Thyroid gland (tissue), 4 donors: ENCODE measurements around the gene PRKAB1.

Experiments
- POLR2A ChIP-seq, 2 donors: fragments of 450-650 bp; IDR thresholded peaks; one replicate each; pipeline ENCODE4 v1.6.1; 2017; ENCODE audit warnings: antibody characterized with exemption in 2 of 2, mild to moderate bottlenecking in 2 of 2, moderate library complexity in 1 of 2
- TF ChIP-seq, protein P1 (sequence below), 6 experiments: fragments of 200-600 bp in 3 of 6; fragments of 450-650 bp in 3 of 6; sonication (generic) in 3 of 6; IDR thresholded peaks; one replicate each; pipeline ENCODE4 v1.5.1; 2016 to 2019; ENCODE audit warnings: antibody characterized with exemption in 6 of 6, mild to moderate bottlenecking in 2 of 6, inconsistent platforms in 1 of 6, moderate library complexity in 1 of 6

- TF ChIP-seq, protein P1, sequence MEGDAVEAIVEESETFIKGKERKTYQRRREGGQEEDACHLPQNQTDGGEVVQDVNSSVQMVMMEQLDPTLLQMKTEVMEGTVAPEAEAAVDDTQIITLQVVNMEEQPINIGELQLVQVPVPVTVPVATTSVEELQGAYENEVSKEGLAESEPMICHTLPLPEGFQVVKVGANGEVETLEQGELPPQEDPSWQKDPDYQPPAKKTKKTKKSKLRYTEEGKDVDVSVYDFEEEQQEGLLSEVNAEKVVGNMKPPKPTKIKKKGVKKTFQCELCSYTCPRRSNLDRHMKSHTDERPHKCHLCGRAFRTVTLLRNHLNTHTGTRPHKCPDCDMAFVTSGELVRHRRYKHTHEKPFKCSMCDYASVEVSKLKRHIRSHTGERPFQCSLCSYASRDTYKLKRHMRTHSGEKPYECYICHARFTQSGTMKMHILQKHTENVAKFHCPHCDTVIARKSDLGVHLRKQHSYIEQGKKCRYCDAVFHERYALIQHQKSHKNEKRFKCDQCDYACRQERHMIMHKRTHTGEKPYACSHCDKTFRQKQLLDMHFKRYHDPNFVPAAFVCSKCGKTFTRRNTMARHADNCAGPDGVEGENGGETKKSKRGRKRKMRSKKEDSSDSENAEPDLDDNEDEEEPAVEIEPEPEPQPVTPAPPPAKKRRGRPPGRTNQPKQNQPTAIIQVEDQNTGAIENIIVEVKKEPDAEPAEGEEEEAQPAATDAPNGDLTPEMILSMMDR (IDR thresholded peaks at IDR 0.05) = no peak
- TF ChIP-seq POLR2A (IDR thresholded peaks at IDR 0.05) = no peak
These were observed 61.9 kb downstream of the PRKAB1 start for GRCh38 chr12:119729871-119730270.
